K562 (cell line): Measurements from ENCODE around the gene SLC1A5. TPM values are rescaled to one million over a fixed set of nuclear protein-coding genes. Genes with fewer than 3 reads are reported as not detected.

Source experiments
- AFF4 ChIP-seq: sonication (generic); formaldehyde crosslinking; IDR thresholded peaks from 2 replicates; pipeline ENCODE4 v1.8.0; 2023; ENCODE audit warnings: mild to moderate bottlenecking, missing genetic modification reagents
- CHD1 ChIP-seq: fragments of 200-600 bp; sonication (generic); IDR thresholded peaks from one replicate; pipeline ENCODE4 v1.6.1; 2012; ENCODE audit warnings: mild to moderate bottlenecking, moderate library complexity, low read length, inconsistent platforms
- CTCFL ChIP-seq: IDR thresholded peaks from 2 replicates; pipeline ENCODE4 v1.6.1; 2011; ENCODE audit warnings: borderline replicate concordance, low read depth, mild to moderate bottlenecking, moderate library complexity, low read length; ENCODE audit not compliant: insufficient read depth, poor library complexity, severe bottlenecking
- GABPB1 ChIP-seq: sonication (generic); formaldehyde crosslinking; IDR thresholded peaks from 2 replicates; pipeline ENCODE4 v1.8.0; 2022; ENCODE audit warnings: mild to moderate bottlenecking, missing genetic modification reagents
- HDAC2 ChIP-seq: fragments of 450-650 bp; IDR thresholded peaks from 2 replicates; pipeline ENCODE4 v1.6.1; 2016; ENCODE audit warnings: mild to moderate bottlenecking
- KDM1A ChIP-seq, 2 experiments: fragments of 450-650 bp; IDR thresholded peaks; 2 replicates each; pipeline ENCODE4 v1.6.1; 2016; ENCODE audit warnings: mild to moderate bottlenecking in 2 of 2
- NKRF ChIP-seq: fragments of 450-650 bp; IDR thresholded peaks from 2 replicates; pipeline ENCODE4 v1.6.1; 2016; ENCODE audit warnings: borderline replicate concordance
- PHB2 ChIP-seq: fragments of 450-650 bp; IDR thresholded peaks from 2 replicates; pipeline ENCODE4 v1.6.1; 2017; ENCODE audit warnings: low read depth
- PHF20 ChIP-seq: fragments of 450-650 bp; IDR thresholded peaks from 2 replicates; pipeline ENCODE4 v1.6.1; 2018; ENCODE audit not compliant: partially characterized antibody
- PHF8 ChIP-seq: fragments of 200-600 bp; sonication (generic); IDR thresholded peaks from 2 replicates; pipeline ENCODE4 v1.6.1; 2012; ENCODE audit warnings: mixed run types, mild to moderate bottlenecking, inconsistent platforms, low read length, moderate library complexity, borderline replicate concordance
- RB1 ChIP-seq: fragments of 450-650 bp; IDR thresholded peaks from 2 replicates; pipeline ENCODE4 v1.6.1; 2017; ENCODE audit warnings: low read depth, mild to moderate bottlenecking
- RBM25 ChIP-seq: fragments of 200-400 bp; formaldehyde crosslinking; IDR thresholded peaks from 2 replicates; pipeline ENCODE4 v1.6.1; 2018; ENCODE audit warnings: low read length, low read depth, moderate library complexity; ENCODE audit not compliant: severe bottlenecking
- SAFB2 ChIP-seq: fragments of 200-400 bp; formaldehyde crosslinking; IDR thresholded peaks from 2 replicates; pipeline ENCODE4 v1.6.1; 2018; ENCODE audit warnings: borderline replicate concordance, low read length, low read depth, moderate library complexity; ENCODE audit not compliant: severe bottlenecking
- SAP30 ChIP-seq: fragments of 200-600 bp; sonication (generic); IDR thresholded peaks from 2 replicates; pipeline ENCODE4 v1.6.1; 2012; ENCODE audit warnings: borderline replicate concordance, low read depth, mild to moderate bottlenecking, moderate library complexity, low read length, control low read depth, inconsistent platforms; ENCODE audit not compliant: insufficient read depth, poor library complexity, severe bottlenecking
- SMC3 ChIP-seq: conservative IDR thresholded peaks from 2 replicates; pipeline ENCODE4 v1.6.1; 2011; ENCODE audit warnings: low read depth, low read length, improper control_type of control experiment; ENCODE audit not compliant: insufficient read depth
- ZC3H4 ChIP-seq: sonication (generic); formaldehyde crosslinking; IDR thresholded peaks from 2 replicates; pipeline ENCODE4 v1.9.0; 2021; ENCODE audit warnings: missing genetic modification reagents, borderline replicate concordance
- ZNF124 ChIP-seq: sonication (generic); formaldehyde crosslinking; IDR thresholded peaks from 2 replicates; pipeline ENCODE4 v1.8.1; 2022; ENCODE audit warnings: missing genetic modification reagents
- ZNF217 ChIP-seq: sonication (generic); formaldehyde crosslinking; IDR thresholded peaks from 2 replicates; pipeline ENCODE4 v1.8.0; 2022; ENCODE audit warnings: mild to moderate bottlenecking, missing genetic modification reagents
- ZNF589 ChIP-seq: fragments of 200-800 bp; sonication (Bioruptor generic); IDR thresholded peaks from 2 replicates; pipeline ENCODE4 v1.6.1; 2016; ENCODE audit warnings: low read depth, missing genetic modification characterization, missing compliant biosample characterization
- ZNF785 ChIP-seq: fragments of 250-450 bp; sonication (Bioruptor Pico); IDR thresholded peaks from 2 replicates; pipeline ENCODE4 v1.4.0; 2020; ENCODE audit warnings: mild to moderate bottlenecking
- polyA plus RNA-seq, 8 experiments: library from polyadenylated mRNA; depleted of rRNA in 4 of 8; stranded (reverse) in 5 of 8; unstranded in 3 of 8; fragments of >200 nt; fragmentation: Nextera tagmentation in 2 of 8; fragmentation: Illumina TruSeq in 1 of 8; extraction: Ambion mirVana in 2 of 8; extraction: Trizol in 1 of 8; gene quantifications; 2 replicates each; pipeline versions ENCODE4 v1.2.1 to v1.2.3, GENCODE V29; 2011 to 2014; ENCODE audit warnings: inconsistent platforms in 1 of 8, missing spikeins in 1 of 8
- total RNA-seq, 7 experiments: library from RNA; depleted of rRNA in 6 of 7; stranded (reverse); fragments of >200 nt in 6 of 7; fragmentation: Illumina TruSeq in 2 of 7; extraction: Trizol in 2 of 7; gene quantifications; 2 replicates each; pipeline versions ENCODE4 v1.2.1 to v1.2.3, GENCODE V29; 2011 to 2021; ENCODE audit warnings: low replicate concordance in 1 of 7

The SLC1A5 gene
- total and polyA plus RNA-seq, 9 of the 15 experiments (the other 6 are each of a cell fraction or from before 2014, with no cell fraction given): 31.2 to 417 (median 134) TPM

GRCh38 chr19:46766569-46767317 is 21.7 kb downstream of the SLC1A5 start (continued):
- 0 out of 2 replicates have a peak, but pooled peaks have one; percentile 38 for TF ChIP-seq NKRF
- TF ChIP-seq AFF4: no peak
- no peak for TF ChIP-seq PHB2
- peak; percentile 60; the same call in 1 of the 2 replicates for TF ChIP-seq SMC3
- no peak for TF ChIP-seq ZNF124 (CRISPR knock-in tag)
- TF ChIP-seq RBM25: peak; percentile 75
- no peak for TF ChIP-seq SAFB2
- 0 out of 2 replicates have a peak, but pooled peaks have one; percentile 36 for TF ChIP-seq GABPB1 (CRISPR knock-in tag)
- TF ChIP-seq HDAC2: peak; percentile 82
- no peak for TF ChIP-seq ZNF785 (CRISPR knock-in tag)
- no peak for TF ChIP-seq ZNF589 (CRISPR knock-in tag)
- no peak for TF ChIP-seq CHD1
- TF ChIP-seq ZNF217 (CRISPR knock-in tag): no peak
- peak; percentile 42 to 85; a peak in 2 of 4 replicates for TF ChIP-seq KDM1A (IDR thresholded peaks at IDR 0.05)
- no peak for TF ChIP-seq ZC3H4
- no peak for TF ChIP-seq SAP30
- peak; percentile 44 for TF ChIP-seq PHF20
- TF ChIP-seq PHF8: no peak
- TF ChIP-seq RB1: peak; percentile 15; the same call in 1 of the 2 replicates
- TF ChIP-seq CTCFL: peak; percentile 65
